K562 (cell line): ENCODE results near the gene CD40. TPM values are rescaled to one million over a fixed set of nuclear protein-coding genes. Genes with fewer than 3 reads are reported as not detected.

Experiments used
- ARID2 ChIP-seq: fragments of 450-650 bp; IDR thresholded peaks from 2 replicates; pipeline ENCODE4 v1.6.1; 2017; ENCODE audit warnings: antibody characterized with exemption, mild to moderate bottlenecking
- MED1 ChIP-seq: sonication (generic); formaldehyde crosslinking; IDR thresholded peaks from 2 replicates; pipeline ENCODE4 v1.8.1; 2023; ENCODE audit warnings: missing genetic modification reagents, borderline replicate concordance
- NCOR1 ChIP-seq: fragments of 450-650 bp; IDR thresholded peaks from 2 replicates; pipeline ENCODE4 v1.6.1; 2016; ENCODE audit warnings: mild to moderate bottlenecking, moderate library complexity
- PHF21A ChIP-seq: fragments of 450-650 bp; IDR thresholded peaks from 2 replicates; pipeline ENCODE4 v1.6.1; 2017; ENCODE audit warnings: low read depth, borderline replicate concordance
- RCOR1 ChIP-seq, 2 experiments: IDR thresholded peaks; 2 replicates each; pipeline ENCODE4 v1.6.1; 2012; ENCODE audit warnings: low read depth in 2 of 2, low read length in 2 of 2, borderline replicate concordance in 1 of 2, improper control_type of control experiment in 1 of 2
- SIN3A ChIP-seq, 2 experiments: fragments of 150-350 bp in 1 of 2; IDR thresholded peaks; 2 replicates each; pipeline ENCODE4 v1.6.1; 2011 to 2016; ENCODE audit warnings: borderline replicate concordance in 2 of 2, low read depth in 2 of 2, low read length in 2 of 2, mild to moderate bottlenecking in 2 of 2, moderate library complexity in 2 of 2; ENCODE audit not compliant: control insufficient read depth in 1 of 2
- ZC3H8 ChIP-seq: fragments of 450-650 bp; IDR thresholded peaks from 2 replicates; pipeline ENCODE4 v1.6.1; 2017
- ZKSCAN3 ChIP-seq: fragments of 250-450 bp; sonication (Bioruptor Pico); IDR thresholded peaks from 2 replicates; pipeline ENCODE4 v1.4.0; 2020
- ZMIZ1 ChIP-seq, 2 experiments: fragments of 150-350 bp in 1 of 2; IDR thresholded peaks; 2 replicates each; pipeline ENCODE4 v1.6.1; 2012 to 2016; ENCODE audit warnings: low read depth in 2 of 2, low read length in 2 of 2, mild to moderate bottlenecking in 1 of 2, moderate library complexity in 1 of 2
- ZNF445 ChIP-seq: fragments of 250-450 bp; sonication (Bioruptor Pico); IDR thresholded peaks from 2 replicates; pipeline ENCODE4 v1.4.0; 2020; ENCODE audit warnings: low read depth, mild to moderate bottlenecking, moderate library complexity
- ZNF586 ChIP-seq: fragments of 450-650 bp; formaldehyde crosslinking; conservative IDR thresholded peaks from 2 replicates; pipeline ENCODE4 v1.4.0; 2020; ENCODE audit warnings: mild to moderate bottlenecking, moderate library complexity
- polyA plus RNA-seq, 8 experiments: library from polyadenylated mRNA; depleted of rRNA in 4 of 8; stranded (reverse) in 5 of 8; unstranded in 3 of 8; fragments of >200 nt; fragmentation: Nextera tagmentation in 2 of 8; fragmentation: Illumina TruSeq in 1 of 8; extraction: Ambion mirVana in 2 of 8; extraction: Trizol in 1 of 8; gene quantifications; 2 replicates each; pipeline versions ENCODE4 v1.2.1 to v1.2.3, GENCODE V29; 2011 to 2014; ENCODE audit warnings: inconsistent platforms in 1 of 8, missing spikeins in 1 of 8
- total RNA-seq, 7 experiments: library from RNA; depleted of rRNA in 6 of 7; stranded (reverse); fragments of >200 nt in 6 of 7; fragmentation: Illumina TruSeq in 2 of 7; extraction: Trizol in 2 of 7; gene quantifications; 2 replicates each; pipeline versions ENCODE4 v1.2.1 to v1.2.3, GENCODE V29; 2011 to 2021; ENCODE audit warnings: low replicate concordance in 1 of 7

Gene CD40
- total and polyA plus RNA-seq, 9 of the 15 experiments (the other 6 are each of a cell fraction or from before 2014, with no cell fraction given), result 0.76 to 3.7 (median 1.6) TPM

GRCh38 chr20:46122071-46122470 lies 4.0 kb downstream of the CD40 start (continued):
- TF ChIP-seq ZMIZ1 (IDR thresholded peaks at IDR 0.05; ENCODE audit: low read depth in 2 of 2, low read length in 2 of 2) (no peak), ZC3H8 (no peak), ARID2 (no peak), ZKSCAN3 (no peak), ZNF445 (no peak), RCOR1 (IDR thresholded peaks at IDR 0.05; ENCODE audit: borderline replicate concordance in 1 of 2, low read depth in 2 of 2, low read length in 2 of 2) (no peak), MED1 (no peak), NCOR1 (no peak), ZNF586 (CRISPR knock-in tag) (no peak), SIN3A (IDR thresholded peaks at IDR 0.05; ENCODE audit: borderline replicate concordance in 2 of 2, control insufficient read depth in 1 of 2, low read depth in 2 of 2, low read length in 2 of 2) (no peak), PHF21A (no peak)
